RWPE2 (cell line): Measurements from ENCODE around the gene KSR1.

Source experiments
- ATAC-seq: fragments of 200-7000 bp; cut with Tn5 transposase; 3 replicates; pipeline ENCODE4 v1.9.1; 2021; ENCODE audit warnings: low read depth
- DNase-seq: peaks from one replicate; pipeline ENCODE4 v3.0.0-alpha.2; 2020; ENCODE audit warnings: low spot score
- H3K27ac ChIP-seq: fragments of 450-650 bp; 2 replicates; pipeline ENCODE4 v1.5.1; 2017; ENCODE audit warnings: mild to moderate bottlenecking; ENCODE audit not compliant: poor library complexity, severe bottlenecking
- H3K27me3 ChIP-seq: fragments of 250-450 bp; sonication (Bioruptor Pico); 2 replicates; pipeline ENCODE4 v1.5.1; 2021; ENCODE audit warnings: mild to moderate bottlenecking, moderate library complexity; ENCODE audit not compliant: insufficient read depth, poor library complexity, severe bottlenecking
- H3K36me3 ChIP-seq: fragments of 250-450 bp; sonication (Bioruptor Pico); 2 replicates; pipeline ENCODE4 v1.5.1; 2020; ENCODE audit warnings: low read depth, mild to moderate bottlenecking, moderate library complexity
- H3K4me1 ChIP-seq: fragments of 250-450 bp; sonication (Bioruptor Pico); 2 replicates; pipeline ENCODE4 v1.5.1; 2021; ENCODE audit warnings: mild to moderate bottlenecking, moderate library complexity; ENCODE audit not compliant: insufficient read depth, poor library complexity, severe bottlenecking
- H3K4me3 ChIP-seq: fragments of 250-450 bp; sonication (Bioruptor Pico); 2 replicates; pipeline ENCODE4 v1.5.1; 2021; ENCODE audit warnings: mild to moderate bottlenecking, moderate library complexity; ENCODE audit not compliant: severe bottlenecking
- H3K9me3 ChIP-seq: fragments of 250-450 bp; sonication (Bioruptor Pico); 2 replicates; pipeline ENCODE4 v1.5.1; 2021; ENCODE audit warnings: mild to moderate bottlenecking, moderate library complexity; ENCODE audit not compliant: severe bottlenecking
- CTCF ChIP-seq: fragments of 450-650 bp; IDR thresholded peaks from one replicate; pipeline ENCODE4 v1.5.1; 2017; ENCODE audit warnings: mild to moderate bottlenecking, moderate library complexity; ENCODE audit not compliant: poor library complexity, severe bottlenecking

The KSR1 gene

GRCh38 chr17:27453471-27453870 lies 2.8 kb upstream of the KSR1 start:
- H3K4me3 ChIP-seq, result no peak overlapping the region
- no peaks in the 10 kb centered on the region for H3K9me3 ChIP-seq
- DNase-seq, result no peak
- no peak for ATAC-seq
- no peak for TF ChIP-seq CTCF
- peaks cover 4% of the 10 kb centered on the region for H3K4me1 ChIP-seq
- H3K27me3 ChIP-seq, result peaks cover 12% of the 10 kb centered on the region
- no peaks in the 10 kb centered on the region for H3K36me3 ChIP-seq
- no peak overlapping the region for H3K27ac ChIP-seq

GRCh38 chr17:27454089-27454488 lies 2.2 kb upstream of the KSR1 start:
- no peak for TF ChIP-seq CTCF
- no peak overlapping the region for H3K27ac ChIP-seq
- DNase-seq, result no peak
- no peaks in the 10 kb centered on the region for H3K9me3 ChIP-seq
- no peak for ATAC-seq
- no peak overlapping the region for H3K4me3 ChIP-seq
- H3K27me3 ChIP-seq, result peaks cover 12% of the 10 kb centered on the region
- no peaks in the 10 kb centered on the region for H3K36me3 ChIP-seq
- peaks cover 4% of the 10 kb centered on the region for H3K4me1 ChIP-seq

- H3K27ac ChIP-seq, result no peak overlapping the region
- H3K27me3 ChIP-seq, result peaks cover 12% of the 10 kb centered on the region
- no peak for DNase-seq
- no peak for TF ChIP-seq CTCF
- H3K4me1 ChIP-seq, result peaks cover 4% of the 10 kb centered on the region
- no peaks in the 10 kb centered on the region for H3K9me3 ChIP-seq
- ATAC-seq, result no peak
- peak overlapping the region; percentile 76 for H3K4me3 ChIP-seq
- no peaks in the 10 kb centered on the region for H3K36me3 ChIP-seq
Measured at GRCh38 chr17:27455236-27455913, 873 bp upstream of the KSR1 start.

GRCh38 chr17:27456681-27457359 lies 572 bp downstream of the KSR1 start:
- H3K27ac ChIP-seq, result no peak overlapping the region

More at GRCh38 chr17:27456681-27457359, 572 bp downstream of the KSR1 start:
- H3K36me3 ChIP-seq, result no peaks in the 10 kb centered on the region
- DNase-seq (no peak), ATAC-seq (no peak)
- peaks cover 12% of the 10 kb centered on the region for H3K27me3 ChIP-seq
- no peak for TF ChIP-seq CTCF
- peaks cover 4% of the 10 kb centered on the region for H3K4me1 ChIP-seq
- peak overlapping the region; percentile 76 for H3K4me3 ChIP-seq
- H3K9me3 ChIP-seq, result no peaks in the 10 kb centered on the region
